Measurements from ENCODE around the gene ADAMTS6.
"Not testable (repeated sequence)": the region's sequence is repeated elsewhere in the genome, so short reads cannot be mapped to it uniquely, and the experiment has no call there.

Gene ADAMTS6

DNA sequence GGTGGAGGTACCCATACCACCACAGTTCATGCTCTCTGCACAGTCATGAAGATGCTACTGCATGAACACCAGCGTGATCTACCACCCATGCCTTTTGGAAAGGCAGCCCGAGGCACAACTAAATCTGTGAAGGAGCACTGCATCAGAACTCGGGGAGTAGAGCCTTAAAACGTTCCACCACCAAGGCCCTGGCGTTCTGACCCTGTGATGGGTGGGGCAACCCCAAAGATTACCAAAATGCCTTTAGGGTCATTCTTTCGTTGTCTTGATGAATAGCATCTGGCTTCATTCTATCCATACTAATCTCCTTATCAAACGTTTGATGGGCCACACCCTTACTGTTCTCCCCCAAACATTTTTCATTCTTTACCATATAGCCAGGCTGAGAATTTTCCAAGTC, 97.9 kb downstream of the ADAMTS6 start:
- H3K4me3 ChIP-seq (ENCODE audit: low read length in 2 of 2) = no peak overlapping the region
- no peaks in the 10 kb centered on the region for H3K4me1 ChIP-seq (ENCODE audit: control insufficient read depth in 2 of 2, insufficient read depth in 2 of 2, low read length in 2 of 2)
- H3K27me3 ChIP-seq (ENCODE audit: control insufficient read depth in 2 of 2, insufficient read depth in 2 of 2, low read length in 2 of 2) = no peaks in the 10 kb centered on the region
- H3K9ac ChIP-seq (ENCODE audit: low read depth in 1 of 2, low read length in 2 of 2) = no peak overlapping the region
- H3K9me3 ChIP-seq (ENCODE audit: control insufficient read depth in 2 of 2, low read length in 2 of 2) = no peaks in the 10 kb centered on the region
- no peaks in the 10 kb centered on the region for H3K36me3 ChIP-seq (ENCODE audit: control insufficient read depth in 2 of 2, insufficient read depth in 2 of 2, low read length in 2 of 2)
- H3K27ac ChIP-seq (ENCODE audit: low read depth in 2 of 2, low read length in 2 of 2) = no peak overlapping the region

DNA sequence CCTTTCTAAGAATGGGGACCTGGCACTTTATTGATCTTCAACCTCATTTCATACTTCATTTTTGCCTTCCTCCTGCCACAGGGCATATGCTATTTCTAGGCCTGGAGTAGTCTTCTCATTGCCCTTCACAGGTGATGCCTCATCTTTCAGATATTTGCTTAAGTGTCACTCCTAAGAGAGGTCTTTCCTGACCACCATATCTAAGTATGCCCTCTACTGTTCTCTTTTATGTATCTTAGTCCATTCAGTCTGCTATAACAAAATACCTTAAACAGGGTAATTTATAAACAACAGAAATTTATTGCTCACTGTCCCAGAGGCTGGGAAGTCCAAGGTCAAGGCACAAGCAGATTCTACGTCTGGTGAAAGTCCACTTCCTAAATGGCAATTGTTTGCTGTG, 99.1 kb downstream of the ADAMTS6 start:
- Histone ChIP-seq H3K4me3 (ENCODE audit: low read length in 2 of 2) (no peak overlapping the region), H3K9ac (ENCODE audit: low read depth in 1 of 2, low read length in 2 of 2) (no peak overlapping the region), H3K27ac (ENCODE audit: low read depth in 2 of 2, low read length in 2 of 2) (no peak overlapping the region), H3K27me3 (ENCODE audit: control insufficient read depth in 2 of 2, insufficient read depth in 2 of 2, low read length in 2 of 2) (no peaks in the 10 kb centered on the region), H3K4me1 (ENCODE audit: control insufficient read depth in 2 of 2, insufficient read depth in 2 of 2, low read length in 2 of 2) (no peaks in the 10 kb centered on the region), H3K9me3 (ENCODE audit: control insufficient read depth in 2 of 2, low read length in 2 of 2) (no peaks in the 10 kb centered on the region), H3K36me3 (ENCODE audit: control insufficient read depth in 2 of 2, insufficient read depth in 2 of 2, low read length in 2 of 2) (no peaks in the 10 kb centered on the region)

DNA sequence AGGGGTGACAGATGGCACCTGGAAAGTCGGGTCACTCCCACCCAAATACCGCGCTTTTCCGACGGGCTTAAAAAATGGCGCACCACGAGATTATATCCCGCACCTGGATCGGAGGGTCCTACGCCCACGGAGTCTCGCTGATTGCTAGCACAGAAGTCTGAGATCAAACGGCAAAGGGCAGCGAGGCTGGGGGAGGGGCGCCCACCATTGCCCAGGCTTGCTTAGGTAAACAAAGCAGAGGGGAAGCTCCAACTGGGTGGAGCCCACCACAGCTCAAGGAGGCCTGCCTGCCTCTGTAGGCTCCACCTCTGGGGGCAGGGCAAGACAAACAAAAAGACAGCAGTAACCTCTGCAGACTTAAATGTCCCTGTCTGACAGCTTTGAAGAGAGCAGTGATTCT, 111.2 kb downstream of the ADAMTS6 start:
- not testable (repeated sequence) for H3K4me1 ChIP-seq (ENCODE audit: control insufficient read depth in 2 of 2, insufficient read depth in 2 of 2, low read length in 2 of 2); H3K27me3 ChIP-seq (ENCODE audit: control insufficient read depth in 2 of 2, insufficient read depth in 2 of 2, low read length in 2 of 2); H3K9ac ChIP-seq (ENCODE audit: low read depth in 1 of 2, low read length in 2 of 2); H3K36me3 ChIP-seq (ENCODE audit: control insufficient read depth in 2 of 2, insufficient read depth in 2 of 2, low read length in 2 of 2); H3K9me3 ChIP-seq (ENCODE audit: control insufficient read depth in 2 of 2, low read length in 2 of 2); H3K27ac ChIP-seq (ENCODE audit: low read depth in 2 of 2, low read length in 2 of 2); H3K4me3 ChIP-seq (ENCODE audit: low read length in 2 of 2)

DNA sequence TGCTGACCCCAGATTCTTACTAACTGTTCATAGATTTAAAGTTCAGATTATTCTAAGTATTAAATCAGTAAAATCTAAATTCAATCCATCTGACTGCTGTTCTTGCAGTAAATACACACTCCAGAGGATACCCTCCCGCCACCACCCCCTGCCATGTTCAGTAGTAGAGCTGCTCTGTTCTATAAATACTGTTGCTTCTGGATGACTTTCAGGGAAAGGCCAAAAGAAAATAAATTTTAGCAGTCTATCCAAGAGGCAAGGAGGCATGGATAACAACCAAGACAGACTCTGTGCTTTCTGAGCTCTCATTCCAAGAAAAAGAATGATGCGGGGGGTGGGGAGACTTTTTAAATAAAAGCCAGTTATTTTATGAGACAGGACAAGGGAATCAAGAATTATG, 115.1 kb downstream of the ADAMTS6 start:
- no peaks in the 10 kb centered on the region for H3K27me3 ChIP-seq (ENCODE audit: control insufficient read depth in 2 of 2, insufficient read depth in 2 of 2, low read length in 2 of 2)

DNA sequence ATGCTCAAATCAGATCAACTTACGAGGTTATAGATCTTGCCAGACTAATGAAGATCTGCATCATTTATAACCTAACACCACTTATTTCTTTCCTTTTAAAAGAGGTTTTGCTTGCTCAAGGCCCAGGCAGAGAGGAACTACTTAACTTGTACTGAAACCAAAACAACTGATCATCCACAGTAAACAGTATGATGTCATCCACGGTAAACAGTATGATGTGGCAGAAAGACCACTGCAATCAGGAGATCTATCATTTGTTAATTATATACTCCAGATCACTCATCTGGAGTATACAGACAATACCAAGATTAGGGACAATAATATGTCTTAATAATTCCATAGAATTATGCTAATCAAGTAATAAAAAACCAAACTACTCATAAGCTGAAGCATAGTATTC, 116.8 kb downstream of the ADAMTS6 start:
- Histone ChIP-seq H3K4me3 (ENCODE audit: low read length in 2 of 2) (no peak overlapping the region), H3K36me3 (ENCODE audit: control insufficient read depth in 2 of 2, insufficient read depth in 2 of 2, low read length in 2 of 2) (no peaks in the 10 kb centered on the region), H3K9ac (ENCODE audit: low read depth in 1 of 2, low read length in 2 of 2) (no peak overlapping the region), H3K27me3 (ENCODE audit: control insufficient read depth in 2 of 2, insufficient read depth in 2 of 2, low read length in 2 of 2) (no peaks in the 10 kb centered on the region), H3K27ac (ENCODE audit: low read depth in 2 of 2, low read length in 2 of 2) (no peak overlapping the region), H3K9me3 (ENCODE audit: control insufficient read depth in 2 of 2, low read length in 2 of 2) (no peaks in the 10 kb centered on the region), H3K4me1 (ENCODE audit: control insufficient read depth in 2 of 2, insufficient read depth in 2 of 2, low read length in 2 of 2) (no peaks in the 10 kb centered on the region)

More for the DNA sequence above, 115.1 kb downstream of the ADAMTS6 start:
- Histone ChIP-seq H3K4me1 (ENCODE audit: control insufficient read depth in 2 of 2, insufficient read depth in 2 of 2, low read length in 2 of 2) (no peaks in the 10 kb centered on the region), H3K9me3 (ENCODE audit: control insufficient read depth in 2 of 2, low read length in 2 of 2) (no peaks in the 10 kb centered on the region), H3K27ac (ENCODE audit: low read depth in 2 of 2, low read length in 2 of 2) (no peak overlapping the region), H3K9ac (ENCODE audit: low read depth in 1 of 2, low read length in 2 of 2) (no peak overlapping the region), H3K4me3 (ENCODE audit: low read length in 2 of 2) (no peak overlapping the region), H3K36me3 (ENCODE audit: control insufficient read depth in 2 of 2, insufficient read depth in 2 of 2, low read length in 2 of 2) (no peaks in the 10 kb centered on the region)

DNA sequence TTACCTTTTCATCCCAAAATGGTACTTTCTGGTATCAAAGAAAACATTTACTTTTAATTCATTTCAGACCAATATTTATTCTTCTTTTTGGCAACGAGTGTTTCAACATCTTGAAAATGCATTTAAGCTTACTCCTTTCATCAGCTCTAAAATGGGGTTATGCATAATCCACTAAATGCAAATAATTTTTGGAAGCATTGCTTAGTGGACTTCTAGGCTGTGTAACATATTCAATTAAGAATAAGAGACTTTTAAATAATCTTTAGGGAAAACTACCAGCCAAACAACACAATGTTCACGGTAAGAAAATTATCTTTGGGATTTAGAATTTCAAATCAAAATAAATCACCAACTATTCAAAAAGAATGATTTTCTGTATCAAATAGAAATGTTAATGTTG, 118.2 kb downstream of the ADAMTS6 start:
- Histone ChIP-seq H3K4me1 (ENCODE audit: control insufficient read depth in 2 of 2, insufficient read depth in 2 of 2, low read length in 2 of 2) (no peaks in the 10 kb centered on the region), H3K9ac (ENCODE audit: low read depth in 1 of 2, low read length in 2 of 2) (no peak overlapping the region), H3K27ac (ENCODE audit: low read depth in 2 of 2, low read length in 2 of 2) (no peak overlapping the region), H3K9me3 (ENCODE audit: control insufficient read depth in 2 of 2, low read length in 2 of 2) (no peaks in the 10 kb centered on the region), H3K4me3 (ENCODE audit: low read length in 2 of 2) (no peak overlapping the region), H3K36me3 (ENCODE audit: control insufficient read depth in 2 of 2, insufficient read depth in 2 of 2, low read length in 2 of 2) (no peaks in the 10 kb centered on the region), H3K27me3 (ENCODE audit: control insufficient read depth in 2 of 2, insufficient read depth in 2 of 2, low read length in 2 of 2) (no peaks in the 10 kb centered on the region)

DNA sequence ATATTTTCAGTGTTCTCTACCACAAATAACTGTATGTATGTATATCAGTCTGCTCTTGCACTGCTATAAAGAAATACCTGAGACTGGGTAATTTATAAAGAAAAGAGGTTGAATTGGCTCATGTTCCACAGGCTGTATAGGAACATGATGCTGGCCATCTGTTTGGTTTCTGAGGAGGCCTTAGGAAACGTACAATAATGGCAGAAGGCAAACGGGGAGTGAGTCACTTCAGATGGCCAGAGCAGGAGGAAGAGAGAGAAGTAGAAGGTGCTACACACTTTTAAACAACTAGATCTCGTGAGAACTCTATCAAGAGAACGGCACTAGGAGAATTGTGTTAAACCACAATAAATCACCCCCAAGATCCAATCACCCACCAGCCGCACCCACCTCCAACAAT, 121.7 kb downstream of the ADAMTS6 start:
- no peaks in the 10 kb centered on the region for H3K4me1 ChIP-seq (ENCODE audit: control insufficient read depth in 2 of 2, insufficient read depth in 2 of 2, low read length in 2 of 2)
- H3K27ac ChIP-seq (ENCODE audit: low read depth in 2 of 2, low read length in 2 of 2) = no peak overlapping the region
- no peaks in the 10 kb centered on the region for H3K9me3 ChIP-seq (ENCODE audit: control insufficient read depth in 2 of 2, low read length in 2 of 2)
- no peaks in the 10 kb centered on the region for H3K27me3 ChIP-seq (ENCODE audit: control insufficient read depth in 2 of 2, insufficient read depth in 2 of 2, low read length in 2 of 2)
- no peaks in the 10 kb centered on the region for H3K36me3 ChIP-seq (ENCODE audit: control insufficient read depth in 2 of 2, insufficient read depth in 2 of 2, low read length in 2 of 2)
- H3K4me3 ChIP-seq (ENCODE audit: low read length in 2 of 2) = no peak overlapping the region
- no peak overlapping the region for H3K9ac ChIP-seq (ENCODE audit: low read depth in 1 of 2, low read length in 2 of 2)

DNA sequence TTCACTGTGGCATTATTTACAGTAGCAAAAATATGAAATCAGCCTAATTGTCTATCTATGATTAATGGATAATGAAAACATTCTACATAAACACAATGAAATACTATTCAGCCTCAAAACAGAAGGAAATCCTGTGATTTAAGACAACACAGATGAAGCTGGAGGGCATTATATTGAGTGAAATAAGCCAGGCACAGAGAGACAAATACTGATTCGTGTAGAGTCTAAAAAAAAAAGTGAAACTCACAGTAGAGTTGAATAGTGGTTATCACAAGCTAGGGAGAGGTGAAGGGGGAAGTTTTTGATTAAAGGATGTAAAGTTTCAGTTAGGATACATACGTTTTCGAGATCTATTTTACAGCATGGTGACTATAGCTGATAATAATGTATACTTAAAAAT, 122.2 kb downstream of the ADAMTS6 start:
- Histone ChIP-seq H3K27me3 (ENCODE audit: control insufficient read depth in 2 of 2, insufficient read depth in 2 of 2, low read length in 2 of 2) (no peaks in the 10 kb centered on the region), H3K27ac (ENCODE audit: low read depth in 2 of 2, low read length in 2 of 2) (no peak overlapping the region), H3K9me3 (ENCODE audit: control insufficient read depth in 2 of 2, low read length in 2 of 2) (no peaks in the 10 kb centered on the region), H3K9ac (ENCODE audit: low read depth in 1 of 2, low read length in 2 of 2) (no peak overlapping the region), H3K4me1 (ENCODE audit: control insufficient read depth in 2 of 2, insufficient read depth in 2 of 2, low read length in 2 of 2) (no peaks in the 10 kb centered on the region), H3K4me3 (ENCODE audit: low read length in 2 of 2) (no peak overlapping the region), H3K36me3 (ENCODE audit: control insufficient read depth in 2 of 2, insufficient read depth in 2 of 2, low read length in 2 of 2) (no peaks in the 10 kb centered on the region)

DNA sequence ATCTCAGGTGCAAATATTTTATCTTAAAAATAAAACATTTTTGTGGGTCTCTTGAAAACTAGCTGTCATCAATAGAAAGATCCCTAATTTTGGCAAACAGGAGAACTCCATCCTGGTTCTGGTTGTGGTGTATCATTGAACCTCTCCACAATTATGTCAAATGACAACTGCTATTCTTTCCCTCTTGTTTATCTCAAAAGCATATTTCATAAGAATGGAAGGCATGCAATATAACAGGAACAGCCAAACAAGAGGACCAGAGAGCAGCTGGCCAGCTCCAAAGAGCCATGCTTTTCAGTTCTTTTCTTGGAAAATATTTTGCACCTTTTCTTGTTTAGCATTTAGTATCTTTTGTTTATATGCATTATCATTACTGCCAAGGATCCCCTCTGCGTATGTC, 125.4 kb downstream of the ADAMTS6 start:
- Histone ChIP-seq H3K27ac (ENCODE audit: low read depth in 2 of 2, low read length in 2 of 2) (no peak overlapping the region), H3K36me3 (ENCODE audit: control insufficient read depth in 2 of 2, insufficient read depth in 2 of 2, low read length in 2 of 2) (no peaks in the 10 kb centered on the region), H3K9ac (ENCODE audit: low read depth in 1 of 2, low read length in 2 of 2) (no peak overlapping the region), H3K9me3 (ENCODE audit: control insufficient read depth in 2 of 2, low read length in 2 of 2) (no peaks in the 10 kb centered on the region), H3K4me1 (ENCODE audit: control insufficient read depth in 2 of 2, insufficient read depth in 2 of 2, low read length in 2 of 2) (no peaks in the 10 kb centered on the region), H3K4me3 (ENCODE audit: low read length in 2 of 2) (no peak overlapping the region), H3K27me3 (ENCODE audit: control insufficient read depth in 2 of 2, insufficient read depth in 2 of 2, low read length in 2 of 2) (no peaks in the 10 kb centered on the region)

DNA sequence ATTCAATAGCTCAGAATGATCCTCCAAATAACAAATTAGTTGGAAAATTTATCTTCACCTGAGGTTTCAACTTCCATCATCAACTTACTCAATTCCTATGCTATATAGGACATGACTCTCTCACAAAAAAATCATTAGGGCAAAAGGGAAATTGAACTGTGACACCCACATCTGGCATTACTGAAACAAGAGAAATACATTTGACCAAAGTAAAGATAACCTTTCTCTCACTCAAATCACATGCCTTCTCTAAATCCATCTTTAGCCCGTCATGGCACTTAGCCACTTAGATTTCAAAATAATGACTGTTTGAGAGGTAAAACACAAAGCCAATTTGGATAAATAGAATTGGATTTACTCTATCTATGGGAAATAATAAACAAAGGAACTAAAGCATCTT, 126.4 kb downstream of the ADAMTS6 start:
- Histone ChIP-seq H3K36me3 (ENCODE audit: control insufficient read depth in 2 of 2, insufficient read depth in 2 of 2, low read length in 2 of 2) (no peaks in the 10 kb centered on the region), H3K4me3 (ENCODE audit: low read length in 2 of 2) (no peak overlapping the region)

DNA sequence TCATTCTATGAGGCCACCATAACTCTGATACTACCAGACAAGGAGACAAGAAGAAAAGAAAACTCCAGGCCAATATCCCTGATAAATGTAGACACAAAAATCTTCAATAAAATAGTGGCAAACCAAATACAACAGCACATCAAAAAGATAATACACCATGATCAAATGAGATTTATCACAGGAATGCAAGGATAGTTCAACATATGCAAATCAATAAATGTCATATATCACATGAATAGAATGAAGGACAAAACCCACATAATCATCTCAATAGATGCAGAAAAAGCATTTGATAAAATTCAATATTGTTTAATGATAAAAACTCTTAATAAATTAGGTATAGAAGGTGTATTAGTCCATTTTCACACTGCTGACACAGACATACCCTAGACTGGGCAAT, 139.9 kb downstream of the ADAMTS6 start:
- Histone ChIP-seq H3K27ac (ENCODE audit: low read depth in 2 of 2, low read length in 2 of 2) (no peak overlapping the region), H3K9me3 (ENCODE audit: control insufficient read depth in 2 of 2, low read length in 2 of 2) (no peaks in the 10 kb centered on the region), H3K36me3 (ENCODE audit: control insufficient read depth in 2 of 2, insufficient read depth in 2 of 2, low read length in 2 of 2) (no peaks in the 10 kb centered on the region), H3K27me3 (ENCODE audit: control insufficient read depth in 2 of 2, insufficient read depth in 2 of 2, low read length in 2 of 2) (no peaks in the 10 kb centered on the region), H3K4me1 (ENCODE audit: control insufficient read depth in 2 of 2, insufficient read depth in 2 of 2, low read length in 2 of 2) (no peaks in the 10 kb centered on the region), H3K9ac (ENCODE audit: low read depth in 1 of 2, low read length in 2 of 2) (no peak overlapping the region), H3K4me3 (ENCODE audit: low read length in 2 of 2) (no peak overlapping the region)

More for the DNA sequence above, 126.4 kb downstream of the ADAMTS6 start:
- no peaks in the 10 kb centered on the region for H3K27me3 ChIP-seq (ENCODE audit: control insufficient read depth in 2 of 2, insufficient read depth in 2 of 2, low read length in 2 of 2)
- no peaks in the 10 kb centered on the region for H3K4me1 ChIP-seq (ENCODE audit: control insufficient read depth in 2 of 2, insufficient read depth in 2 of 2, low read length in 2 of 2)
- H3K9ac ChIP-seq (ENCODE audit: low read depth in 1 of 2, low read length in 2 of 2) = no peak overlapping the region
- H3K27ac ChIP-seq (ENCODE audit: low read depth in 2 of 2, low read length in 2 of 2) = no peak overlapping the region
- no peaks in the 10 kb centered on the region for H3K9me3 ChIP-seq (ENCODE audit: control insufficient read depth in 2 of 2, low read length in 2 of 2)
